Measurements from ENCODE around the gene ANKRD36.
"Not testable (repeated sequence)": the region's sequence is repeated elsewhere in the genome, so short reads cannot be mapped to it uniquely, and the experiment has no call there.

Gene ANKRD36

DNA sequence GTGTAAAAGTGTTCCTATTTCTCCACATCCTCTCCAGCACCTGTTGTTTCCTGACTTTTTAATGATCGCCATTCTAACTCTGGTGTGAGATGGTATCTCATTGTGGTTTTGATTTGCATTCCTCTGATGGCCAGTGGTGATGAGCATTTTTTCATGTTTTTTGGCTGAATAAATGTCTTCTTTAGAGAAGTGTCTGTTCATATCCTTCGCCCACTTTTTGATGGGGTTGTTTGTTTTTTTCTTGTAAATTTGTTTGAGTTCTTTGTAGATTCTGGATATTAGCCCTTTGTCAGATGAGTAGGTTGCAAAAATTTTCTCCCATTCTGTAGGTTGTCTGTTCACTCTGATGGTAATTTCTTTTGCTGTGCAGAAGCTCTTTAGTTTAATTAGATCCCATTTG lies 16.1 kb downstream of the ANKRD36 start:
- DNase-seq: not testable (repeated sequence)

DNA sequence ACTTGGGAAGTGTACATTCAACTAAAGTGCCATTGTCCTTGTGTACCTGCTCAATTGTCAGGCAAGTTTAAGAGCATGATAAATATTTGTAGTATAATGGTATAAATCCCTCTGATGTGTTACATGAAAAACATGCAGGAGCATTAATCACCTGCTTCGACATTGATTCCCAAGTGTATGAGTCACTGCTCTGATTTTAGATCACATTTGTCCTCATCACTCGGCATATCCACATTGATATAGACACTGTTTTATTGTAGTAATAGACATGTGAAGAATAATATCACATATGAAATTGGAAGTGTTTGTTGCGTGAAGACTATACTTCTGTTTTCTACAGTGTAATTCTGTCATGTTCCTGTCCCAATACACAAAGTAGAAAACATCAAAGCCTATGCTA lies 31.1 kb downstream of the ANKRD36 start:
- not testable (repeated sequence) for DNase-seq

DNA sequence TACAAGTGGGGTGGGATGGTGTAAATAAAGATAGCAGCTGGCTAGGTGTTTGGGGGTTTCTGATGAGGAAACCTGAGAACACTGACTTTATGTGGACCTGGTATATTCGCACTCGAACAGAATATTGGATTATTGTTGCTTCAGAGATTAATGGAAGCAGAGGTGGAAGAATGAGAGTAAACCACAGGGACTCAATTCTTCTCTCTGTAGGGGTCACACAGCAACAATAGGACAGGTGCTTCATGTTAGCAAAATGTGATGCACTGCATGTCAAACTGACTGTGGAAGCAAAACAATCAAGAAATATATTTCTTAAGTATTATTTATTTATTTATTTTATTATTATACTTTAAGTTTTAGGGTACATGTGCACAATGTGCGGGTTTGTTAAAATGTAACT lies 53.6 kb downstream of the ANKRD36 start:
- DNase-seq: not testable (repeated sequence)

DNA sequence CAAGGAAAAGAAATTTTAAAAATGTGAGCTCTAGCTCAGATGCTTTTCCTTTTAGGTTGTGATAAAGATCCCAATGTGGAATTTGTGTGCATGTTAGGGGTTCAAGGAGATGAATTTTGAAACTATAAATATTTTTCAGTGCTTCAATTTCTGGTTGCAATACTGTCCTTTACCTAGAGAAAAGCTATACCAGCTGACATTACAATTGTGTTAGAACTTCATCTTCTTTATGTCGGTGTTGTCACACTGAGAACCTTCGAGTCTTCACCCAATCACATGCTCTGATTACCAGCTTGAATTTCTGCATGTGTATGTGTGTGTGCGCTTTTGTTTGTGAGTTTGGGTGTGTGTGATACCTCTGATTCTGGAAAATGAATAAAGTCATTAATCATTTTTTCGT lies 55.0 kb downstream of the ANKRD36 start:
- DNase-seq: not testable (repeated sequence)

DNA sequence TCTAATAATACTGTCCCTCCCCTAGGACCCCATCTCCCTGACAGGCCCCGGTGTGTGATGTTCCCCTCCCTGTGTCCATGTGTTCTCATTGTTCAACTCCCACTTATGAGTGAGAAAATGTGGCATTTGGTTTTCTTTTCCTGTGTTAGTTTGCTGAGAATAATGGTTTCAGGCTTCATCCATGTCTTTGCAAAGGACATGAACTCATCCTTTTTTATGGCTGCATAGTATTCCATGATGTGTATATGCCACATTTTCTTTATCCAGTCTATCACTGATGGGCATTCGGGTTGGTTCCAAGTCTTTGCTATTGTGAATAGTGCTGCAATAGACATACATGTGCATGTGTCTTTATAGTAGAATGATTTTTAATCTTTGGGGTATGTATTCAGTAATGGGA lies 55.6 kb downstream of the ANKRD36 start:
- not testable (repeated sequence) for DNase-seq

DNA sequence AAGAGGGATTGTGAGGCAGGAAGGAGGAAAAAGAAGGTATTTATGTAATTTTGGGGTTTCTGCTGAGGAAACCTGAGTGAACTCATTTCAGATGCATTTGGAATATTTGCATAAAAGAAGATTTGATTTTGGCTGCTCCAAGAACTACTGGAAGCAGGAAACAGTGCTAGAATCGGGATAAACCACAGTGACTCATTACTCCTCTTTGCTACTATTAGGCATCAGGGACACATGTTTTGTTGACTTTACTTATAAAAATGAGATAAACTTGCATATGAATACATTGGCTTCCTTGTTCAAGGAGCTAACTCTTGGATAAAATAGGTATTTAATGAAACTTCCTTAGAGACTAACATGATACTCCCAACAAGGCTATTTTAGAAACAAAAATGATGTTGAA lies 67.4 kb downstream of the ANKRD36 start:
- DNase-seq: not testable (repeated sequence)

DNA sequence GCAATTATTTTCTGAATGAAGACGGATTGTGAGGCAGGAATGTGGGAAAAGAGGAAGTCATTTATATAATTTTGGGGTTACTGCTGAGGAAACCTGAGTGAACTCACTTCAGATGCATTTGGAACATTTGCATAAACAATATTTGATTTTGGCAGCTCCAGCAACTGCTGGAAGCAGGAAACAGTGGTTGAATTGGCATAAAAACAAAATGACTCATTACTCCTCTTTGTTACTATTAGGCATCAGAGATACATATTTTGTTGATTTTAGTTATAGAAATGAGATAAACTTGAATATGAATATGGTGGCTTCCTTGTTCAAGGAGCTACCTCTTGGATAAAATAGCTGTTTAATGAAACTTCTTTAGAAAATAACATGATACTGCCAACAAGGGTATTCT lies 82.4 kb downstream of the ANKRD36 start:
- DNase-seq: not testable (repeated sequence)

DNA sequence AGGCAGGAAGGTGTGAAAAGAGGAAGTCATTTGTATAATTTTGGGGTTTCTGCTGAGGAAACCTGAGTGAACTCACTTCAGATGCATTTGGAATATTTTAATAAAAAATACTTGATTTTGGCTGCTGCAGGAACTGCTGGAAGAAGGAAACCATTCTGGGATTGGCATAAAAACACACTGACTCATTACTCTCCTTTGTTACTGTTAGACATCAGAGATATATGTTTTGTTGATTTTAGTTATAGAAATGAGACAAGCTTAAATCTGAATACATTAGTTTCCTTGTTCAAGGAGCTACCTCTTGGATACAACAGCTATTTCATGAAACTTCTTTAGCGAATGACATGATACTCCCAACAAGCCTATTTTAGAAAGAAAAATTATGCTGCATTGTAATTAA lies 84.3 kb downstream of the ANKRD36 start:
- not testable (repeated sequence) for DNase-seq

DNA sequence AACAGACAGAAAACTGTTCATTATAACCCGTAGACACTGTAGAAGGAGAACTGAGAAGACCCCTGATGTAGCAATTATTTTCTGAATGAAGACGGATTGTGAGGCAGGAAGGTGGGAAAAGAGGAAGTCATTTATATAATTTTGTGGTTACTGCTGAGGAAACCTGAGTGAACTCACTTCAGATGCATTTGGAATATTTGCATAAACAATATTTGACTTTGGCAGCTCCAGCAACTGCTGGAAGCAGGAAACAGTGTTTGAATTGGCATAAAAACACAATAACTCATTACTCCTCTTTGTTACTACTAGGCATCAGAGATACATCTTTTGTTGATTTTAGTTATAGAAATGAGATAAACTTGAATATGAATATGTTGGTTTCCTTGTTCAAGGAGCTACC lies 87.9 kb downstream of the ANKRD36 start:
- DNase-seq: not testable (repeated sequence)

DNA sequence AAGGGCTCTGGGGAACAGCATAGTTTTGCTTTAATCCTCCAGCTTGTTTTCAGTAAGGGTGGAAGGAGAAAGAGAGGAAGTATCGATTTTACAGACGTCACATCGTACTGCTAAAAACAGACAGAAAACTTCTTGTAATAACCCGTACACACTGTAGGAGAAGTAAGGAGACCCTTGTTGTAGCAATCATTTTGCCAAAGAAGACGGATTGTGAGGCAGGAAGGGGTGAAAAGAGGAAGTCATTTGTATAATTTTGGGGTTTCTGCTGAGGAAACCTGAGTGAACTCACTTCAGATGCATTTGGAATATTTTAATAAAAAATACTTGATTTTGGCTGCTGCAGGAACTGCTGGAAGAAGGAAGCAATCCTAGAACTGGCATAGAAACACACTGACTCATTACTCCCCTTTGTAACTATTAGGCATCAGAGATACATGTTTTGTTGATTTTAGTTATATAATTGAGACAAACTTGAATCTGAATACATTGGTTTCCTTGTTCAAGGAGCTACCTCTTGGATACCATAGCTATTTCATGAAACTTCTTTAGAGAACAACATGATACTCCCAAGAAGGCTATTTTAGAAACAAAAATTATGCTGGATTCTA lies 89.8 kb downstream of the ANKRD36 start:
- not testable (repeated sequence) for DNase-seq

DNA sequence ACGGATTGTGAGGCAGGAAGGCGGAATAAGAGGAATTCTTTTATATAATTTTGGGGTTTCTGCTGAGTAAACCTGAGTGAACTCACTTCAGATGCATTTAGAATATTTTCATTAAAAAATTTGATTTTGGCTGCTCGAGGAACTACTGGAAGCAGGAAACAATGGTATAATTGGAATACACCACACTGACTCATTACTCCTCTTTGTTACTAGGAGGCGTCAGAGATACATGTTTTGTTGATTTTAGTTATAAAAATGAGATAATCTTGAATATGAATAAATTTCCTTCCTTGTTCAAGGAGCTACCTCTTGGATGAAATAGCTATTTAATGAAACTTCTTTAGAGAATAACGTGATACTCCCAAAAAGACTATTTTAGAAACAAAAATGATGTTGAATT lies 97.4 kb downstream of the ANKRD36 start:
- DNase-seq: no peak

DNA sequence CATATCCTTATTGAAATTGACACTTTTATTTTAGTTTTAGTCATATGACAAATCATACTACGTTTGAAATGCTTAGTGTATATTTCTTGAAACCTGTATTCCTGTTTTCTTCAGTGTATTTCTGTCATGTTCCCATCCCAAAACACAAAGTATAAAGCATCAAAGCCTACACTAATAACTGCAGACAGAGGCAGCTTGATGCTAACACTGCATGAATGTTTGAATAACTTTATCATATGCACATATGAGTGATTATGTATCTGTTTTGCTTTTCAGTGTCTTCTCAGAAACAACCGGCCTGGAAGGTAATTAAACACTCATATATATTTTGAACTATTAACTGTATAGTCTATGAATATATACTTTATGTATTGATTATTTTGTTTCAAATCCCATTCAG lies 102.1 kb downstream of the ANKRD36 start:
- not testable (repeated sequence) for DNase-seq

DNA sequence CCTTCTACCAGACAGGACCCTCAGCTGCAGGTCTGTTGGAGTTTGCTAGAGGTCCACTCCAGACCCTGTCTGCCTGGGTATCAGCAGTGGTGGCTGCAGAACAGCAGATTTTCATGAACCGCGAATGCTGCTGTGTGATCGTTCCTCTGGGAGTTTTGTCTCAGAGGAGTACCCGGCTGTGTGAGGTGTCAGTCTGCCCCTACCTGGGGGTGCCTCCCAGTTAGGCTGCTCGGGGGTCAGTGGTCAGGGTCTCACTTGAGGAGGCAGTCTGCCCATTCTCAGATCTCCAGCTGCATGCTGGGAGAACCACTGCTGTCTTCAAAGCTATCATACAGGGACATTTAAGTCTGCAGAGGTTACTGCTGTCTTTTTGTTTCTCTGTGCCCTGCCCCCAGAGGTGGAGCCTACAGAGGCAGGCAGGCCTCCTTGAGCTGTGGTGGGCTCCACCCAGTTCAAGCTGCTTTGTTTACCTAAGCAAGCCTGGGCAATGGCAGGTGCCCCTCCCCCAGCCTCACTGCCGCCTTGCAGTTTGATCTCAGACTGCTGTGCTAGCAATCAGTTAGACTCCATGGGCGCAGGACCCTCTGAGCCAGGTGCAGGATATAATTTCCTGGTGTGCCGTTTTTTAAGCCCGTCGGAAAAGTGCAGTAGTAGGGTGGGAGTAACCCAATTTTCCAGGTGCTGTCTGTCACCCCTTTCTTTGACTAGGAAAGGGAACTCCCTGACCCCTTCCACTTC lies 118.1 kb downstream of the ANKRD36 start:
- not testable (repeated sequence) for DNase-seq

DNA sequence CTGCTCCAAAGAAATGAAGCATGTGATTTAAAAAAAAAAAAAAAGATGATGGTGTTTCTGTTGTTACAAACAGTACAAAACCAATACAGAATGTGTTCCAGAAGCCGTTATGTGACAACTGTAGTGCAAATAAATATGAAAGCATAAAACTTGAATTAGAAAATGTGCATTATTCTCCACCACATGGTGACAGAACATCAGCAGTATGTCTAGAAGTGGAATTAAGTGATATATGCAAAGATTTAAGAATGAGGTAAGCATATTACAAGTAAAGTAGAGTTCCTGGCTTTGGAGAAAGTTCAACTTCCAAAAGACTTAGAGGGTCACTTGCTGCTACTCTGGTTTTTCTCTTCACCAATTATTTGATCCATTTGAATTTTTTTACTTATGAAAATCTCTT lies 120.0 kb downstream of the ANKRD36 start:
- DNase-seq: not testable (repeated sequence)

DNA sequence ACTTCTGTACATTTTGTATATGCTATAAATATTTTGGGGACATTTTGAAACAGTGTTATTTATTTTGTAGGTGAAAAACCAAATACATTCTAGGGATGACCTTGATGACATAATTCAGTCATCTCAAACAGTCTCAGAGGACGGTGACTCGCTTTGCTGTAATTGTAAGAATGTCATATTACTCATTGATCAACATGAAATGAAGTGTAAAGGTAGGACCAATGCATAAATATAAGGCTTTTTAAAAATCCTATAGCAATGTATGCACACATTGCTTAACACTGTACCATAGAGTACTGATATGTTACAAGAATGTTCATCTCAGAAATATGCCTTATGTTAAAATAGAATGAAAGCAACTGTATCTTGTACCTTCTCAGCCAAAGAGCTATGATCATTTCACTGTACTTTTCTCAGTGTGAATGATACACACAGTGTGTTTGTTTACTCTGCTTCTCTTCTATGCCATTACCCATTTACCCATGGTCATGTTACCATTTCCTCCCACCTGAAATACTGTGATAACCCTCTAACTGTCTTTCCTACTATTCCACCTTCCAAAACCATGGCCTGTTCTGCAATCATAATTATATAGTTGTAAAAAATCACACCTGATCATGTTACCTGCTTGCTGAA lies 120.8 kb downstream of the ANKRD36 start:
- DNase-seq: not testable (repeated sequence)

DNA sequence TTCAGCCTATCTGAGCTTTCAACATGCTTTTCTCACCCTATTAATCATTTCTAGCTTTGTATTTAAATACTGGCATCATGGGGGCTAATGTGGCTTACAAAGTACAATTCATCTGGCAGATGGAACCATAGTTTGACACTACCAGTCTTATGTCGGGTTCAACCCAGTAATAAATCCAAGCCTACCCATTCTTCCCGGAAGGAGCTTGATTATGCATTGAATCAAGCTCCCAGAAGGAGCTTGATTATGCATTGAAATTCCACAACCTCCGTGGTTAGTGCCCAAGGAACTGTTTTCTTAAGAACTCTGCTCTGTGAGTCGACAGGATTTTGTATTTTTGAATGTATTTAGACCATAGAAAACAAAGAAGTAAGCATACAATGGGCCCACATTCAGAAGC lies 148.2 kb downstream of the ANKRD36 start:
- DNase-seq: not testable (repeated sequence)

DNA sequence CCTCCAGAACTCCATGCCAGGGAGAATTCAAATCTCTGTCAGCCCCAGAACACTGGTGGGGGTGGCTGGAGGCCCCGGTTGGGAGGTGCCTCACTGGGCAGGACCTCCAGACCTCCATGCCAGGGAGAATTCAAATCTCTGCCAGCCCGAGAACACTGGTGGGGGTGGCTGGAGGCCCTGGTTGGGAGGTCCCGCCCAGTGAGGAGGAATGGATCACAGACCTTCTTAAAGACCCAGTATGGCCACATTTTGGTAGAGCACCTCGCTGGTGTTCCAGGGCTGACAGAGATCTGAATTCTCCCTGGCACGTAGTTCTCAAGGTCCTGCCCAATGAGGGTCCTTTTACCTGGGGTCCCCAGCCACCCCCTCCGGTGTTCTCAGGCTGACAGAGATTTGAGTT lies 153.5 kb downstream of the ANKRD36 start:
- DNase-seq: not testable (repeated sequence)

DNA sequence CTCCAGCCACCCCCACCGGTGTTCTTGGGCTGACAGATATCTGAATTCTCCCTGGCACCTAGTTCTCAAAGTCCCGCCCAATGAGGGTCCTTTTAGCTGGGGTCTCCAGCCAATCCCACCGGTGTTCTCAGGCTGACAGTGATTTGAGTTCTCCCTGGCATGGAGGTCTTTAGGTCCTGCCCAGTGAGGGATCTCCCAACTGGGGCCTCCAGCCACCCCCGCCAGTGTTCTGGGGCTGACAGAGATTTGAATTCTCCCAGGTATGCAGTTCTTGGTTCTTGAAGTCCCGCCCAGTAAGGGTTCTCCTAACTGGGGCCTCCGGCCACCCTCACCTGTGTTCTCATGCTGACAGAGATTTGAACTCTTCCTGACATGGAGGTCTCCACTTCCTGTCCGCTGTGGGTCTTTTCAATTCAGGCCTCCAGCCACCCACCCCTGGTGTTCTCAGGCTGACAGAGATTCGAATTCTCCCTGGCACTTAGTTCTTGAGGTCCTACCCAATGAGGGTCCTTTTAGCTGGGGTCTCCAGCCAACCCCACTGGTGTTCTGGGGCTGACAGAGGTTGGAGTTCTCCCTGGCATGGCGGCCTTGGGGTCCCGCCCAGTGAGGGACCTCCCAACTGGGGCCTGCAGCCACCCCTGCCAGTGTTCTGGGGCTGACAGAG lies 154.6 kb downstream of the ANKRD36 start:
- no peak for DNase-seq

DNA sequence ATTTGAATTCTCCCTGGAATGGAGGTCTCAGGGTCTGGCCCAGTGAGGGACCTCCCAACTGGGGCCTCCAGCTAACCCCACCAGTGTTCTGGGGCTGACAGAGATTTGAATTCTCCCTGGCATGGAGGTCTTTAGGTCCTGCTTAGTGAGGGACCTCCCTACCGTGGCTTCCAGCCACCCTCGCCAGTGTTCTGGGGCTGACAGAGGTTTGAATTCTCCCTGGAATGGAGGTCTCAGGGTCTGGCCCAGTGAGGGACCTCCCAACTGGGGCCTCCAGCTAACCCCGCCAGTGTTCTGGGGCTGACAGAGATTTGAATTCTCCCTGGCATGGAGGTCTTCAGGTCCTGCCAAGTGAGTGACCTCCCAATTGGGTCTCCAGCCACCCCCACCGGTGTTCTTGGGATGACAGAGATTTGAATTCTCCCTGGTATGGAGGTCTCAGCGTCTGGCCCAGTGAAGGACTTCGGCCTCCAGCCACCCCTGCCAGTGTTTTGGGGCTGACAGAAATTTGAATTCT lies 155.2 kb downstream of the ANKRD36 start:
- not testable (repeated sequence) for DNase-seq

DNA sequence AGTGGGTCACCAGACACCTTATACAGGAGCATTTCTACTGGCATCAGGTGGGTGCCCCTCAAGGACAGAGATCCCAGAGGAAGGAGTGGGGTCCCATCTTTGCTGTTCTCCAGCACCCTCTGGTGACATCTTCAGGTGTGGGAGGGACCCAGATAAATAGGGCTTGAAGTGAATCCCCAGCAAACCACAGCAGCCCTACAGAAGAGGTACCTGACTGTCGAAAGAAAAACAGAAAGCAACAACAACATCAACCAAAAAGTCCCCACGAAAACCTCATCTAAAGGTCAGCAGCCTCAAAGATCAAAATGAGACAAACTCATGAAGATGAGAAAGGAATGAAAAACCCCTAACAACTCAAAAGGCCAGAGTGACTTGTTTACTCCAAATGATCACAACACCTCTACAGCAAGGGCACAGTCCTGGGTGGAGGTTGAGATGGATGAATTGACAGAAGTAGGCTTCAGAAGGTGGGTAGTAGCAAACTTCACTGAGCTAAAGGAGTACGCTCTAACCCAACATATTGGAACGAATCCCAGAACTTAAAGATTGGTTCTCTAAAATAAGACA lies 163.4 kb downstream of the ANKRD36 start:
- not testable (repeated sequence) for DNase-seq

DNA sequence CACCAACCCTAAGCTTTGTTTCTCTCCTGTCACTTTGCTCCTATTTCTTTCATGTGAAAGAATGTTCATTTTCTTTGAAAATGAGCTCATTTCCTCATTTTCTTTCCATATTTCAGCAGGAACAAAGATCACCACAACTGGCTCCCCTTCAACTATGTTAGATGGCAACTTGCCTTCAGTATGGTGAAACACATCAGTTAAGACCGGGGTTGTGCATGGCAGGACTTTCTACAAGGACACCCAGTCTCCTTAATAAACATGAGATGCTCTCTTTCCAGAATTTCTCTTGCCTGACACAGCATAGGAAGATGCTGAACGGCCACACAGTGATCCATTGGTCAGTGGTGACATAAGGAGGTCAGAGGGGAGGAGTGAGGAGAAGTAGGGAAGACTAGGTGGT lies 172.2 kb downstream of the ANKRD36 start:
- not testable (repeated sequence) for DNase-seq

DNA sequence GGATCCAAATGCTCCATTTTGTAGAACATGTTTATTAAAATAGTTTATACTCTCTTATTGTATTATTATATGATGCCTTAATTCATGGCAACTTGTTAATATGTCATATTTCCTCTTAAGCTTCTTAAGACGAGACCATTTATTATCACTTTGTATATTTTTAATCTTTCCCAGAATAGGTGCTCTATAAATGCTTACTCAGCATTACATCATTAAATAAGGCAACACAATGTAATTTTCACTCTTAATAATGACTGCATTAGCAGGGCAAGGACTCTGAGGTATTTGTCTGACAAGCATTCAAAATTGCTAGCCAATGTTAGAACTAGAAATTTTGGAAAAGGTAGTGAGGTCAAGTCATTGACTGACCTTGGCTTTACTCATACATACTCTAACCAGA lies 180.7 kb downstream of the ANKRD36 start:
- not testable (repeated sequence) for DNase-seq
